K562 (cell line): Measurements from ENCODE around the gene DLGAP1. TPM values are rescaled to one million over a fixed set of nuclear protein-coding genes. Genes with fewer than 3 reads are reported as not detected.

Experiments
- ARID3A ChIP-seq: IDR thresholded peaks from 2 replicates; pipeline ENCODE4 v1.6.1; 2012; ENCODE audit warnings: low read depth, low read length, improper control_type of control experiment, borderline replicate concordance
- CHD2 ChIP-seq: IDR thresholded peaks from 2 replicates; pipeline ENCODE4 v1.6.1; 2011; ENCODE audit warnings: low read depth, low read length
- FIP1L1 ChIP-seq: fragments of 200-400 bp; formaldehyde crosslinking; IDR thresholded peaks from 2 replicates; pipeline ENCODE4 v1.6.1; 2018; ENCODE audit warnings: mild to moderate bottlenecking, low read depth, low read length; ENCODE audit not compliant: poor library complexity, severe bottlenecking
- GMEB1 ChIP-seq: fragments of 250-450 bp; sonication (Bioruptor Pico); IDR thresholded peaks from 2 replicates; pipeline ENCODE4 v1.4.0; 2020; ENCODE audit warnings: mild to moderate bottlenecking
- HBP1 ChIP-seq: fragments of 450-650 bp; formaldehyde crosslinking; IDR thresholded peaks from 2 replicates; pipeline ENCODE4 v1.4.0; 2022; ENCODE audit warnings: missing genetic modification characterization
- HDAC3 ChIP-seq: fragments of 450-650 bp; IDR thresholded peaks from 2 replicates; pipeline ENCODE4 v1.6.1; 2018; ENCODE audit warnings: borderline replicate concordance, mild to moderate bottlenecking, moderate library complexity; ENCODE audit not compliant: partially characterized antibody
- HDGF ChIP-seq: fragments of 450-650 bp; IDR thresholded peaks from 2 replicates; pipeline ENCODE4 v1.6.1; 2016
- KAT2B ChIP-seq: IDR thresholded peaks from one replicate; pipeline ENCODE4 v1.6.1; 2012; ENCODE audit warnings: low read depth, mild to moderate bottlenecking, control low read depth, inconsistent platforms, low read length, moderate library complexity
- PHTF2 ChIP-seq: fragments of 250-450 bp; sonication (Bioruptor Pico); IDR thresholded peaks from 2 replicates; pipeline ENCODE4 v1.5.0; 2021; ENCODE audit warnings: mild to moderate bottlenecking
- POLR3A ChIP-seq: IDR thresholded peaks from 2 replicates; pipeline ENCODE4 v1.6.1; 2011; ENCODE audit warnings: borderline replicate concordance, mild to moderate bottlenecking, moderate library complexity; ENCODE audit not compliant: insufficient read length, insufficient read depth; ENCODE audit errors: extremely low read depth
- RAD21 ChIP-seq, 2 experiments: fragments of 250-450 bp in 1 of 2; fragments of 450-650 bp in 1 of 2; sonication (Bioruptor Pico) in 1 of 2; formaldehyde crosslinking in 1 of 2; IDR thresholded peaks in 1 of 2; conservative IDR thresholded peaks in 1 of 2; 2 replicates each; pipeline versions ENCODE4 v1.4.0 to v1.8.0; 2020 to 2022; ENCODE audit warnings: mild to moderate bottlenecking in 2 of 2, moderate library complexity in 1 of 2
- RFX5 ChIP-seq: IDR thresholded peaks from 2 replicates; pipeline ENCODE4 v1.6.1; 2011; ENCODE audit warnings: low read depth, mild to moderate bottlenecking, improper control_type of control experiment, low read length
- SAFB2 ChIP-seq: fragments of 200-400 bp; formaldehyde crosslinking; IDR thresholded peaks from 2 replicates; pipeline ENCODE4 v1.6.1; 2018; ENCODE audit warnings: borderline replicate concordance, low read length, low read depth, moderate library complexity; ENCODE audit not compliant: severe bottlenecking
- SMARCB1 ChIP-seq: IDR thresholded peaks from 2 replicates; pipeline ENCODE4 v1.6.1; 2011; ENCODE audit warnings: improper control_type of control experiment, low read depth; ENCODE audit not compliant: insufficient read length
- TFAM ChIP-seq: fragments of 250-450 bp; sonication (Bioruptor Pico); conservative IDR thresholded peaks from 2 replicates; pipeline ENCODE4 v1.5.0; 2021; ENCODE audit warnings: mild to moderate bottlenecking, moderate library complexity
- USF2 ChIP-seq: sonication (generic); formaldehyde crosslinking; IDR thresholded peaks from 2 replicates; pipeline ENCODE4 v1.5.0; 2020; ENCODE audit warnings: missing genetic modification reagents
- ZNF239 ChIP-seq: fragments of 250-450 bp; sonication (Bioruptor Pico); IDR thresholded peaks from 2 replicates; pipeline ENCODE4 v1.4.0; 2020; ENCODE audit warnings: mild to moderate bottlenecking
- ZNF277 ChIP-seq: fragments of 250-450 bp; sonication (Bioruptor Pico); IDR thresholded peaks from 2 replicates; pipeline ENCODE4 v1.8.0; 2022; ENCODE audit warnings: inconsistent platforms, mild to moderate bottlenecking, moderate library complexity, borderline replicate concordance
- ZNF511 ChIP-seq: sonication (generic); formaldehyde crosslinking; IDR thresholded peaks from 2 replicates; pipeline ENCODE4 v1.8.0; 2022; ENCODE audit warnings: mild to moderate bottlenecking, missing genetic modification reagents
- polyA plus RNA-seq, 8 experiments: library from polyadenylated mRNA; depleted of rRNA in 4 of 8; stranded (reverse) in 5 of 8; unstranded in 3 of 8; fragments of >200 nt; fragmentation: Nextera tagmentation in 2 of 8; fragmentation: Illumina TruSeq in 1 of 8; extraction: Ambion mirVana in 2 of 8; extraction: Trizol in 1 of 8; gene quantifications; 2 replicates each; pipeline versions ENCODE4 v1.2.1 to v1.2.3, GENCODE V29; 2011 to 2014; ENCODE audit warnings: inconsistent platforms in 1 of 8, missing spikeins in 1 of 8
- total RNA-seq, 7 experiments: library from RNA; depleted of rRNA in 6 of 7; stranded (reverse); fragments of >200 nt in 6 of 7; fragmentation: Illumina TruSeq in 2 of 7; extraction: Trizol in 2 of 7; gene quantifications; 2 replicates each; pipeline versions ENCODE4 v1.2.1 to v1.2.3, GENCODE V29; 2011 to 2021; ENCODE audit warnings: low replicate concordance in 1 of 7

Gene DLGAP1
- total and polyA plus RNA-seq, 9 of the 15 experiments (the other 6 are each of a cell fraction or from before 2014, with no cell fraction given), result 0.04 to 0.22 (median 0.08) TPM

GRCh38 chr18:3526421-3527354, 928.4 kb downstream of the DLGAP1 start (continued):
- TF ChIP-seq ZNF239 (CRISPR knock-in tag) (no peak), SMARCB1 (no peak), ARID3A (no peak), SAFB2 (no peak), CHD2 (no peak), POLR3A (no peak), FIP1L1 (no peak), RAD21 (CRISPR knock-in tag; conservative IDR thresholded peaks at IDR 0.05 in 1 of 2, IDR thresholded peaks at IDR 0.05 in 1 of 2) (no peak; a peak in 1 of 4 replicates), TFAM (CRISPR knock-in tag) (no peak), ZNF277 (CRISPR knock-in tag) (no peak), ZNF511 (no peak), GMEB1 (CRISPR knock-in tag) (no peak), PHTF2 (CRISPR knock-in tag) (no peak), HBP1 (no peak), HDAC3 (peak; percentile 82), USF2 (no peak), HDGF (no peak), RFX5 (no peak), KAT2B (no peak)
